HepG2 (cell line): ENCODE results near the gene SAA1. TPM values are rescaled to one million over a fixed set of nuclear protein-coding genes. Genes with fewer than 3 reads are reported as not detected.
"Not testable (repeated sequence)": the region's sequence is repeated elsewhere in the genome, so short reads cannot be mapped to it uniquely, and the experiment has no call there.

ENCODE experiments used
- ATAC-seq: fragments of 200-7000 bp; cut with Tn5 transposase; 3 replicates; pipeline ENCODE4 v1.9.1; 2020; ENCODE audit warnings: mild to moderate bottlenecking, moderate library complexity
- BruUV-seq: library from RNA; stranded (reverse); fragments of 400-500 nt; replicated peaks from 2 replicates; lab custom pipeline; 2021; lab: Mats Ljungman, UMichigan
- CTCF ChIA-PET: fragments of 300-600 bp; formaldehyde crosslinking; extraction: SDS; loops from one replicate; lab custom pipeline; 2021; ENCODE audit warnings: low total read pairs, inconsistent platforms, low intra/inter-chr PET ratio; lab: Yijun Ruan, JAX
- POLR2A ChIA-PET: fragments of 350-600 bp; sonication (Branson Sonifier 250); formaldehyde crosslinking; loops from one replicate; lab custom pipeline; 2020; ENCODE audit warnings: antibody characterized with exemption, inconsistent platforms; lab: Yijun Ruan, JAX
- DNase-seq: peaks from one replicate; pipeline ENCODE4 v3.0.0-alpha.2; 2015; ENCODE audit warnings: low spot score
- FAIRE-seq: peaks from 3 replicates; lab custom pipeline; 2011; peaks lifted over from hg19 to GRCh38; lab: Jason Lieb, UNC
- H2AFZ ChIP-seq: one replicate; pipeline ENCODE4 v1.6.1; 2011; ENCODE audit warnings: low read length, inconsistent platforms
- H3K27ac ChIP-seq: fragments of 300-600 bp; 3 replicates; pipeline ENCODE4 v1.8.0; 2011; ENCODE audit warnings: mixed run types, mild to moderate bottlenecking, mixed read lengths, low read length, inconsistent platforms; ENCODE audit not compliant: insufficient read depth; ENCODE audit errors: extremely low read length
- H3K27me3 ChIP-seq, 2 experiments: fragments of 200-600 bp in 1 of 2; 2 replicates in 1 of 2; 3 replicates in 1 of 2; pipeline versions ENCODE4 v1.6.0 to v1.8.0; 2011; ENCODE audit warnings: low read length in 2 of 2, mild to moderate bottlenecking in 2 of 2, moderate library complexity in 2 of 2, inconsistent platforms in 1 of 2; ENCODE audit not compliant: insufficient read depth in 2 of 2, control insufficient read depth in 1 of 2
- H3K36me3 ChIP-seq, 2 experiments: fragments of 200-600 bp in 1 of 2; replicated peaks in 1 of 2; 2 replicates in 1 of 2; 3 replicates in 1 of 2; pipeline versions ENCODE4 v1.5.1 to v1.8.0; 2011; ENCODE audit warnings: low read length in 2 of 2, inconsistent platforms in 1 of 2; ENCODE audit not compliant: insufficient read depth in 2 of 2, control insufficient read depth in 1 of 2
- H3K4me1 ChIP-seq: 2 replicates; pipeline ENCODE4 v1.5.1; 2012; ENCODE audit warnings: low read length, inconsistent platforms; ENCODE audit not compliant: insufficient read depth
- H3K4me2 ChIP-seq: 2 replicates; pipeline ENCODE4 v1.6.0; 2011; ENCODE audit warnings: low read depth, low read length, inconsistent platforms
- H3K4me3 ChIP-seq, 3 experiments: fragments of 200-600 bp in 1 of 3; sonication (generic), shearing (Covaris generic) in 1 of 3; replicated peaks in 1 of 3; 2 replicates each; pipeline ENCODE4 v1.5.1; 2011 to 2016; ENCODE audit warnings: low read length in 3 of 3, inconsistent platforms in 2 of 3, low read depth in 2 of 3, mild to moderate bottlenecking in 2 of 3, control low read depth in 1 of 3, mixed read lengths in 1 of 3; ENCODE audit not compliant: insufficient read depth in 1 of 3
- H3K79me2 ChIP-seq: one replicate; pipeline ENCODE4 v1.6.1; 2011; ENCODE audit warnings: low read length, inconsistent platforms; ENCODE audit not compliant: insufficient read depth
- H3K9ac ChIP-seq: 2 replicates; pipeline ENCODE4 v1.6.0; 2011; ENCODE audit warnings: mild to moderate bottlenecking, low read depth, low read length, inconsistent platforms; ENCODE audit not compliant: insufficient read depth
- H3K9me3 ChIP-seq: 2 replicates; pipeline ENCODE4 v1.5.1; 2012; ENCODE audit warnings: mild to moderate bottlenecking, low read length
- H4K20me1 ChIP-seq: 2 replicates; pipeline ENCODE4 v1.6.0; 2011; ENCODE audit warnings: inconsistent platforms, mild to moderate bottlenecking, low read length, moderate library complexity; ENCODE audit not compliant: insufficient read depth
- BCL6 ChIP-seq: IDR thresholded peaks from 2 replicates; pipeline ENCODE4 v1.6.1; 2016; ENCODE audit warnings: missing genetic modification reagents, missing compliant biosample characterization
- CEBPB ChIP-seq: IDR thresholded peaks from 2 replicates; pipeline ENCODE4 v1.6.1; 2011; ENCODE audit warnings: low read depth, low read length, improper control_type of control experiment, borderline replicate concordance
- CEBPG ChIP-seq: IDR thresholded peaks from 2 replicates; pipeline ENCODE4 v1.6.1; 2016
- CENPX ChIP-seq: sonication (generic); formaldehyde crosslinking; IDR thresholded peaks from 2 replicates; pipeline ENCODE4 v1.9.0; 2021; ENCODE audit warnings: mild to moderate bottlenecking, missing genetic modification reagents, moderate library complexity
- HNF4G ChIP-seq, 2 experiments: sonication (generic) in 1 of 2; formaldehyde crosslinking in 1 of 2; IDR thresholded peaks; 2 replicates each; pipeline versions ENCODE4 v1.4.0 to v1.6.1; 2011 to 2020; ENCODE audit warnings: borderline replicate concordance in 2 of 2, low read depth in 2 of 2, mild to moderate bottlenecking in 2 of 2, low read length in 1 of 2, missing genetic modification reagents in 1 of 2, moderate library complexity in 1 of 2
- MLLT10 ChIP-seq: sonication (generic); formaldehyde crosslinking; IDR thresholded peaks from 2 replicates; pipeline ENCODE4 v1.4.0; 2020; ENCODE audit warnings: missing genetic modification reagents
- SALL1 ChIP-seq: sonication (generic); formaldehyde crosslinking; IDR thresholded peaks from 2 replicates; pipeline ENCODE4 v1.8.0; 2022; ENCODE audit warnings: mild to moderate bottlenecking, missing genetic modification reagents
- SOX6 ChIP-seq, 2 experiments: fragments of 450-650 bp in 1 of 2; sonication (generic) in 1 of 2; formaldehyde crosslinking in 1 of 2; IDR thresholded peaks; 2 replicates each; pipeline versions ENCODE4 v1.4.0 to v1.6.1; 2017 to 2020; ENCODE audit warnings: antibody characterized with exemption in 1 of 2, mild to moderate bottlenecking in 1 of 2, missing genetic modification reagents in 1 of 2
- TEAD3 ChIP-seq: optimal IDR thresholded peaks from 2 replicates; pipeline ENCODE3; 2016; ENCODE audit warnings: borderline replicate concordance
- ZNF317 ChIP-seq: sonication (generic); formaldehyde crosslinking; IDR thresholded peaks from 2 replicates; pipeline ENCODE4 v1.5.0; 2020; ENCODE audit warnings: mild to moderate bottlenecking, missing genetic modification reagents
- ZNF552 ChIP-seq: sonication (generic); formaldehyde crosslinking; IDR thresholded peaks from 2 replicates; pipeline ENCODE4 v1.9.0; 2022; ENCODE audit warnings: missing genetic modification reagents, mild to moderate bottlenecking, borderline replicate concordance
- WGBS: methylation state at CpG from one replicate; pipeline ENCODE4 v1.1.6; 2017; ENCODE audit warnings: low lambda C conversion rate; 5-methylcytosine and 5-hydroxymethylcytosine counted together
- in situ Hi-C: cut with HindIII; loops from 2 replicates; pipeline ENCODE4 v1.10.0; 2017; ENCODE audit warnings: low pct_unique_long_range_greater_than_20kb; ENCODE audit not compliant: extremely low pct_ligation_motif_present
- intact Hi-C: fragments of 100-400 bp; cut with micrococcal nuclease; formaldehyde crosslinking; loops from one replicate; pipeline ENCODE4 v1.10.0; 2022; ENCODE audit not compliant: unreplicated experiment
- polyA plus RNA-seq, 8 experiments: library from polyadenylated mRNA; depleted of rRNA in 3 of 8; stranded (reverse) in 7 of 8; unstranded in 1 of 8; fragments of >200 nt; fragmentation: Illumina TruSeq in 4 of 8; extraction: Trizol in 4 of 8; gene quantifications; 2 replicates each; pipeline versions ENCODE4 v1.2.1 to v1.2.3, GENCODE V29; 2011 to 2016; ENCODE audit warnings: low read depth in 4 of 8, missing spikeins in 1 of 8, mixed read lengths in 1 of 8; ENCODE audit not compliant: insufficient read depth in 1 of 8
- total RNA-seq, 5 experiments: library from RNA; depleted of rRNA; stranded (reverse); fragments of >200 nt; fragmentation: Illumina TruSeq; extraction: Trizol; gene quantifications; 2 replicates each; pipeline ENCODE4 v1.2.3, GENCODE V29; 2016; ENCODE audit warnings: low read depth in 1 of 5
- TF ChIP-seq, protein P1 (sequence below): IDR thresholded peaks from 2 replicates; pipeline ENCODE4 v1.6.1; 2016; ENCODE audit warnings: missing compliant biosample characterization, missing genetic modification reagents, borderline replicate concordance

The SAA1 gene
- total and polyA plus RNA-seq, 2 of the 13 experiments (the other 11 are each of a cell fraction or from before 2014, with no cell fraction given): not detected

DNA sequence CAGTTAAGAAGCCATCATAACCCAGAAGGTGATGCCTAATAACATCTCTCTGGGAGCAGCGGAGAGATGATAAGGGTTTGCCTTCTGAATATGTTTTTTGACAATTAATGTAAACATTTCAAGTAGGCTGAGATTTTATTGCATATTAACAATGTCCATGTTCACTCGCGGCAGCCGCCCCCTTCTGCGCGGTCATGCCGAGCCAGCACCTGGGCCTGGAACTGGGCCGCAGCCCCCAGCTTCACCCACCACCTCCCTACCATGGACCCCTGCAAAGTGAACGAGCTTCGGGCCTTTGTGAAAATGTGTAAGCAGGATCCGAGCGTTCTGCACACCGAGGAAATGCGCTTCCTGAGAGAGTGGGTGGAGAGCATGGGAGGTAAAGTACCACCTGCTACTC, 4.3 kb upstream of the SAA1 start:
- Histone ChIP-seq H3K79me2 (no peaks in the 10 kb centered on the region), H3K27ac (no peak overlapping the region), H2AFZ (no peak overlapping the region), H4K20me1 (no peaks in the 10 kb centered on the region), H3K27me3 (no peaks in the 10 kb centered on the region), H3K9me3 (no peaks in the 10 kb centered on the region), H3K4me1 (peaks cover 66% of the 10 kb centered on the region), H3K9ac (no peak overlapping the region), H3K4me2 (no peak overlapping the region), H3K36me3 (no peaks in the 10 kb centered on the region), H3K4me3 (no peak overlapping the region)
- intact Hi-C loops: no loop called here
- FAIRE-seq (no peak), DNase-seq (no peak), ATAC-seq (no peak)
- in situ Hi-C loops: no loop called here
- BruUV-seq: no TSS peak
- CTCF ChIA-PET: no interaction called here
- no peak for TF ChIP-seq MLLT10 (CRISPR knock-in tag)
- TF ChIP-seq, protein P1, sequence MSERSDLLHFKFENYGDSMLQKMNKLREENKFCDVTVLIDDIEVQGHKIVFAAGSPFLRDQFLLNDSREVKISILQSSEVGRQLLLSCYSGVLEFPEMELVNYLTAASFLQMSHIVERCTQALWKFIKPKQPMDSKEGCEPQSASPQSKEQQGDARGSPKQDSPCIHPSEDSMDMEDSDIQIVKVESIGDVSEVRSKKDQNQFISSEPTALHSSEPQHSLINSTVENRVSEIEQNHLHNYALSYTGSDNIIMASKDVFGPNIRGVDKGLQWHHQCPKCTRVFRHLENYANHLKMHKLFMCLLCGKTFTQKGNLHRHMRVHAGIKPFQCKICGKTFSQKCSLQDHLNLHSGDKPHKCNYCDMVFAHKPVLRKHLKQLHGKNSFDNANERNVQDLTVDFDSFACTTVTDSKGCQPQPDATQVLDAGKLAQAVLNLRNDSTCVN (CRISPR knock-in tag): no peak
- no peak for TF ChIP-seq ZNF552
- no peak for TF ChIP-seq SOX6 (IDR thresholded peaks at IDR 0.05)
- no peak for TF ChIP-seq SOX6 (CRISPR knock-in tag; IDR thresholded peaks at IDR 0.05)
- no peak for TF ChIP-seq CENPX (CRISPR knock-in tag)
- POLR2A ChIA-PET: interaction anchor here (0.9 kb wide), 1 partner anchor 31 kb away, joined by 3 read pairs; no protein-coding TSS in a partner anchor
- WGBS: 97% methylated on average over 14 of the region's 14 CpGs

DNA sequence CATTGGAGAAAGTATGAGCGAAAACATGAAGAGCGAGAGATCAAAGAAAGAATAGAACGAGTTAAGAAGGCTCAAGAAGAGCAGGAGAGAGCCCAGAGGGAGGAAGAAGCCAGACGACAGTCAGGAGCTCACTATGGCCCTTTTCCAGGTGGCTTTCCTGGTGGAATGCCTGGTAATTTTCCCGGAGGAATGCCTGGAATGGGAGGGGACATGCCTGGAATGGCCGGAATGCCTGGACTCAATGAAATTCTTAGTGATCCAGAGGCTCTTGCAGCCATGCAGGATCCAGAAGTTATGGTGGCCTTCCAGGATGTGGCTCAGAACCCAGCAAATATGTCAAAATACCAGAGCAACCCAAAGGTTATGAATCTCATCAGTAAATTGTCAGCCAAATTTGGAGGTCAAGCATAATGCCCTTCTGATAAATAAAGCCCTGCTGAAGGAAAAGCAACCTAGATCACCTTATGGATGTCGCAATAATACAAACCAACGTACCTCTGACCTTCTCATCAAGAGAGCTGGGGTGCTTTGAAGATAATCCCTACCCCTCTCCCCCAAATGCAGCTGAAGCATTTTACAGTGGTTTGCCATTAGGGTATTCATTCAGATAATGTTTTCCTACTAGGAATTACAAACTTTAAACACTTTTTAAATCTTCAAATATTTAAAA, 3.2 kb upstream of the SAA1 start:
- ATAC-seq; H3K27ac ChIP-seq; H3K9me3 ChIP-seq; H3K9ac ChIP-seq; H3K36me3 ChIP-seq; FAIRE-seq; CTCF ChIA-PET; H4K20me1 ChIP-seq; H3K4me3 ChIP-seq; H2AFZ ChIP-seq; intact Hi-C loops; BruUV-seq; in situ Hi-C loops; H3K79me2 ChIP-seq; H3K27me3 ChIP-seq; TF ChIP-seq HNF4G (CRISPR knock-in tag; IDR thresholded peaks at IDR 0.05; ENCODE audit: borderline replicate concordance, low read depth): not testable (repeated sequence)
- peak; percentile 52 for DNase-seq
- Histone ChIP-seq H3K4me1 (peaks cover 66% of the 10 kb centered on the region), H3K4me2 (peak overlapping the region; percentile 44)
- 32% methylated on average over 8 of the region's 8 CpGs for WGBS
- POLR2A ChIA-PET: interaction anchor here (0.9 kb wide), 1 partner anchor 32 kb away, joined by 3 read pairs; no protein-coding TSS in a partner anchor
- TF ChIP-seq SALL1 (CRISPR knock-in tag) (peak; percentile 36; the same call in 1 of the 2 replicates), ZNF317 (CRISPR knock-in tag) (0 out of 2 replicates have a peak, but pooled peaks have one; percentile 29), BCL6 (CRISPR knock-in tag) (0 out of 2 replicates have a peak, but pooled peaks have one; percentile 22), HNF4G (IDR thresholded peaks at IDR 0.05; ENCODE audit: borderline replicate concordance, low read depth, low read length) (peak; percentile 71), TEAD3 (CRISPR knock-in tag) (peak; percentile 98), CEBPG (peak; percentile 49), CEBPB (peak; percentile 66)
- TF ChIP-seq, protein P1 (CRISPR knock-in tag): peak; percentile 86; the same call in 1 of the 2 replicates
